Measurements from ENCODE around the gene TDRD12. TPM values are rescaled to one million over a fixed set of nuclear protein-coding genes. Genes with fewer than 3 reads are reported as not detected.

Gene TDRD12
- total RNA-seq, 4 donors from 2014 or later: 0.42 to 4.7 (median 2.4) TPM

GRCh38 chr19:32818536-32818935 is 99.0 kb downstream of the TDRD12 start:
- TF ChIP-seq EP300 (IDR thresholded peaks at IDR 0.05) (no peak), POLR2AphosphoS5 (IDR thresholded peaks at IDR 0.05) (no peak), POLR2A (IDR thresholded peaks at IDR 0.05) (no peak), CTCF (IDR thresholded peaks at IDR 0.05) (no peak)
- Histone ChIP-seq H3K9me3 (no peaks in the 10 kb centered on the region), H3K27ac (no peak overlapping the region), H3K4me3 (no peak overlapping the region), H3K36me3 (no peaks in the 10 kb centered on the region), H3K27me3 (peaks cover 9% of the 10 kb centered on the region), H3K4me1 (no peaks in the 10 kb centered on the region)
- 85% methylated on average over 8 of the region's 8 CpGs for WGBS
- DNase-seq (ENCODE audit: low spot score in 2 of 2): no peak

- WGBS: 59% methylated on average over 17 of the region's 17 CpGs
- Histone ChIP-seq H3K9me3 (no peaks in the 10 kb centered on the region), H3K36me3 (no peaks in the 10 kb centered on the region), H3K4me1 (no peaks in the 10 kb centered on the region), H3K27ac (no peak overlapping the region), H3K4me3 (no peak overlapping the region), H3K27me3 (peaks cover 13% of the 10 kb centered on the region)
- TF ChIP-seq CTCF (IDR thresholded peaks at IDR 0.05) (no peak), EP300 (IDR thresholded peaks at IDR 0.05) (no peak), POLR2A (IDR thresholded peaks at IDR 0.05) (no peak), POLR2AphosphoS5 (IDR thresholded peaks at IDR 0.05) (no peak)
- no peak for DNase-seq (ENCODE audit: low spot score in 2 of 2)
Observed at GRCh38 chr19:32819419-32820400, 100.1 kb downstream of the TDRD12 start.

GRCh38 chr19:32822916-32823746 is 103.6 kb downstream of the TDRD12 start:
- peak in 1 of 2 donors; percentile 65 for DNase-seq (ENCODE audit: low spot score in 2 of 2)
- 84% methylated on average over 14 of the region's 14 CpGs for WGBS
- no peaks in the 10 kb centered on the region for H3K4me1 ChIP-seq
- H3K27ac ChIP-seq: no peak overlapping the region
- H3K9me3 ChIP-seq: no peaks in the 10 kb centered on the region
- peaks cover 13% of the 10 kb centered on the region for H3K27me3 ChIP-seq
- H3K4me3 ChIP-seq: no peak overlapping the region
- no peaks in the 10 kb centered on the region for H3K36me3 ChIP-seq
- no peak for TF ChIP-seq CTCF (IDR thresholded peaks at IDR 0.05)
- TF ChIP-seq POLR2AphosphoS5 (IDR thresholded peaks at IDR 0.05): no peak
- no peak for TF ChIP-seq POLR2A (IDR thresholded peaks at IDR 0.05)
- no peak for TF ChIP-seq EP300 (IDR thresholded peaks at IDR 0.05)

- TF ChIP-seq CTCF (IDR thresholded peaks at IDR 0.05) (no peak), EP300 (IDR thresholded peaks at IDR 0.05) (no peak), POLR2A (IDR thresholded peaks at IDR 0.05) (no peak), POLR2AphosphoS5 (IDR thresholded peaks at IDR 0.05) (no peak)
- H3K9me3 ChIP-seq: no peaks in the 10 kb centered on the region
- H3K4me1 ChIP-seq: no peaks in the 10 kb centered on the region
- DNase-seq (ENCODE audit: low spot score in 2 of 2): peak in 1 of 2 donors; percentile 69
- WGBS: 88% methylated on average over 5 of the region's 7 CpGs
- no peak overlapping the region for H3K27ac ChIP-seq
- peaks cover 13% of the 10 kb centered on the region for H3K27me3 ChIP-seq
- no peak overlapping the region for H3K4me3 ChIP-seq
- H3K36me3 ChIP-seq: no peaks in the 10 kb centered on the region
Observed at GRCh38 chr19:32823747-32824102, 104.2 kb downstream of the TDRD12 start.
